ENCODE results near the gene GJA5.
"Not testable (repeated sequence)": the region's sequence is repeated elsewhere in the genome, so short reads cannot be mapped to it uniquely, and the experiment has no call there.

Gene GJA5

DNA sequence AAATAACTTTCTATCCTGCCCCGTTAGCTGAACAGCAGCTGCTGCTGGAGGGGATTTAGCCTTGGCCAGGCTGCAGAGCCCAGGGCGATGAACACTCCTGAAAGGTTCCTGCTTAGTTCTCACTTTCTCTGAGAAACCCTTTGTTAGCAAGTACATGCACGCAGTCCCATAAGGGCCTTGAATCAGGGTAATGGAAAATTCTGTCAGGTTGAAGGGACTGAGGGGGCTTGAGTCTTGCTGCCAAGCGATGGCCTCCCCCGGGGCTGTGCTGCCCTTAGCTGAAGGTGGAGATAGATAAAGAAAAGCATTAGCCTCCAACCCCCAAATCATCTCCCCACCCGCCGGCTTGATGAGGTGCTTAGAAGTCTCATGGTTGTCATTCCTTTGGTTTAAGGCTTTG lies 7.9 kb downstream of the GJA5 start:
- FAIRE-seq (no peak), DNase-seq (ENCODE audit: insufficient read length, low spot score) (no peak)
- TF ChIP-seq POLR2A (IDR thresholded peaks at IDR 0.05; ENCODE audit: low read depth, low read length), result no peak

DNA sequence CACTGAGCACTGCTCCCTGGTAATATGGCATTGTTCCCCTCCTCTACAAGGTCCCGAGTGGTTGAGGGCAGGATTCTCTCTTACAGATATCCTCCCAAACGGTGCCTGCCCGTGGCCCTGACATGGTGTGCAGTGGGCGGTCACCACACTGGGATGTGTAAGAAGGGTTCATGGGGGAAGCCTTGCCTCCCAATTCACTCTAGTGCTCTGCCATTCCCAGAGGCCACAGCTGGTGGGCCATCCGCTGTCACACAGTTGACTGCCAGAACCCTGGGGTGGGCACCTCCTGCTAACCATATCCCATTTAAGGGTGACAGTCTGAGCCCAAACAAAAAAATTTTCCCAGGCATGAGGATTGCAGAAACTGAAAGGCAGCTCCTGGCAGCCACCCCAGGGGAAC lies 9.1 kb downstream of the GJA5 start:
- no peak for TF ChIP-seq POLR2A (IDR thresholded peaks at IDR 0.05; ENCODE audit: low read depth, low read length)
- FAIRE-seq (no peak), DNase-seq (ENCODE audit: insufficient read length, low spot score) (no peak)

DNA sequence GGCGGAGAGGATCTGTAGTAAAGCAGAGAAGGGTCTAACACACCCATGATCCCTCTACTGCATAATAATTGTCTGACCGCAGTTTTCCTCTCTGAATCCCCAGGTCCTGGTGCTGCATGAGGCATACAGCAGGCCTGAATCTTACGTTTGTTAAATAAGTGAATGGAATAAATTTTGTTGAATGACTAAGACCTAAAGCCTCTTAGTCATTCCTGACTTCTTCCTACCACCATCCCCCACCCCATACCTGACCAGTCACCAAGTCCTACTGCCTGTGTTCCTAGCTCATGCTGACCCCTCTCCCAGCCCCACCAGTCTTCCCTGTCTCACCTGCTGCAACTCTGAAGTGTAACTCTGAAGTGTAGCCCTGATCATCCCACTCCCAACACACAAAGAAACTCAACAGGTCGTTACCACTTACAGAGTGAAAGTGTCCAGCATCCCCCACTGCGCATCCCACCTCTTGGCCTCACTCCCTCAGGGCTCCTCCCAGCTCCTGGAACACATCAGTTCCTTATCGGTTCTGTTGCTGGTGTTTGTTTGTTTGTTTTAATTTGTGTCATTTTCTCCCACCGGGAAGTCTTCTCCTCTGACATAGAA lies 9.7 kb downstream of the GJA5 start:
- TF ChIP-seq POLR2A (IDR thresholded peaks at IDR 0.05; ENCODE audit: low read depth, low read length), result no peak
- DNase-seq (ENCODE audit: insufficient read length, low spot score) (no peak), FAIRE-seq (no peak)

DNA sequence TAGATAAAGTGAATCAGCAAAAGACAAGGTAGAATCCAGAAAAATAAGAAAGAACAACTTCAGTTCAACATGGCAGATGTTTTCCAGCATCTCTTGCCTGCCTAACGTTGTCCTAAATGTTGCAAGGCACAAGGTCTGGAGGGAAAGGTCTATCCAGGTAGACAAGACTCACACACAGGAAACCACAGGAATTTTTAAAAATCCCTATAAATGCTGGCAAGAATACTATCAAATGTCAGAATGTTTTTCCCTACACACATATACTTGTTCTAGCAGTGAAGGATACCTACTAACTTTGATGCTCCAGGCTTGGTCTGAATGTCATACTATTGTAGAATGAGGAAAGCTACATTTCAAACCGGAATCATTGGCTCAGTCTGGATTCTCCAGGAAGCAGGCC lies 10.6 kb downstream of the GJA5 start:
- no peak for FAIRE-seq
- no peak for DNase-seq (ENCODE audit: insufficient read length, low spot score)
- no peak for TF ChIP-seq POLR2A (IDR thresholded peaks at IDR 0.05; ENCODE audit: low read depth, low read length)

- DNase-seq (ENCODE audit: insufficient read length, low spot score) (no peak), FAIRE-seq (no peak)
- TF ChIP-seq POLR2A (IDR thresholded peaks at IDR 0.05; ENCODE audit: low read depth, low read length), result no peak
Observed at GRCh38 chr1:147748676-147749350, 11.6 kb downstream of the GJA5 start.

- no peak for FAIRE-seq
- TF ChIP-seq POLR2A (IDR thresholded peaks at IDR 0.05; ENCODE audit: low read depth, low read length), result no peak
- no peak for DNase-seq (ENCODE audit: insufficient read length, low spot score)
Observed at GRCh38 chr1:147747966-147748365, 12.4 kb downstream of the GJA5 start.

- TF ChIP-seq POLR2A (IDR thresholded peaks at IDR 0.05; ENCODE audit: low read depth, low read length), result no peak
- DNase-seq (ENCODE audit: insufficient read length, low spot score), result no peak
- no peak for FAIRE-seq
Observed at GRCh38 chr1:147745271-147745670, 15.1 kb downstream of the GJA5 start.

GRCh38 chr1:147741065-147741464 lies 19.3 kb downstream of the GJA5 start:
- no peak for FAIRE-seq
- DNase-seq (ENCODE audit: insufficient read length, low spot score), result no peak
- no peak for TF ChIP-seq POLR2A (IDR thresholded peaks at IDR 0.05; ENCODE audit: low read depth, low read length)

- FAIRE-seq (no peak), DNase-seq (ENCODE audit: insufficient read length, low spot score) (no peak)
- no peak for TF ChIP-seq POLR2A (IDR thresholded peaks at IDR 0.05; ENCODE audit: low read depth, low read length)
Observed at GRCh38 chr1:147740391-147740790, 20.0 kb downstream of the GJA5 start.

DNA sequence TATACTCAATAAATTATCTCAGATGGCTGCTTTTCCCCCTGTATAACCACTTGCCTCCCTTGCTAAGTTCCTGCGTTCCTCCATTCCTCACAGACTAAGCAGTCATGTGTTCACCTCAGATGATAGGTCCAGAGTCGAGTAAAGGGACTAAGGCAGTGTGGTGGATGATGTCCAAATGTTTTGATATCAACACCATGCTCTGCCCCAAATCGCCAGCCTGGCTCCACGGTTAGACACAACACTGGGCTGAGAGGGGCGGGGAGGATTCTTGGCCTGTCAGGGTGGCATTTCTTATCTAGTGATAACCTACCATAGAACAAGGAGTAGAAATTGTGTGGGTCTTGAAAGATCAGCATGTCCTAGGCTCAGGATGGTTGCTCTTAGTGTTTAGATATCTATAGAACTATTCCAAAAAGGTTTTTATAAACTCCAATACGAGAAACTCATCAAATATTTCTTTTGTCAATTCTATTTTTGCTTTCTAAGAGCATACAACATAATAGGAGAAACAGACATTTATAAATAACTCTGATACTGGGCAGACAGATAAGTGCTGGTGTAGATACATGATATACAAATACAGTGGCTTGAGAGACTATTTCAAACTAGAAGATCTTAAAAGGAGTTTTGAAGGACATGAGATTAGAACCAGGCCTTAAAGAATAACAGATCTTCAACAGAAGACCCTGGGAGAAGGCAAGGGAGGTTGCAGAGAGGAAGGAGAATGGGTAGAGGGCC lies 21.5 kb downstream of the GJA5 start:
- FAIRE-seq (no peak), DNase-seq (ENCODE audit: insufficient read length, low spot score) (no peak)
- TF ChIP-seq POLR2A (IDR thresholded peaks at IDR 0.05; ENCODE audit: low read depth, low read length), result no peak

DNA sequence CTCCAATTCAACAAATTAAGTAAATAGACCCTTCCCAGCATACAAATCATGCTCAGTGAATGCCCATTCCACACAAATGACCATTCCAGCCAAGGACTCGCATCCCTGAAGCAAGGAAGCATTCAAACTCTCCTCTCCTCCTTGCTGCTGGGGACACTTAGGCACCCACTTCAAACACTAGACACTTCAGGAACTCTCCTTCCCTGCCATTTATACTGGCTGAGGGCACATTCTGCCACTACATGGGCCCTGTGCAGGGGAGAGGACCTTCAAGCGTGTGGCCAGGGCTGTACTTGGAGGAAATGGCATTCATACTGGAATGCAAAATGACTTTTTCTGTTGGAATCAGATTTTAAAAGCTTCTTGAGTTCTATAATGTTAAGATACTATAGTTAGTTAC lies 22.3 kb downstream of the GJA5 start:
- FAIRE-seq (no peak), DNase-seq (ENCODE audit: insufficient read length, low spot score) (no peak)
- TF ChIP-seq POLR2A (IDR thresholded peaks at IDR 0.05; ENCODE audit: low read depth, low read length), result no peak

DNA sequence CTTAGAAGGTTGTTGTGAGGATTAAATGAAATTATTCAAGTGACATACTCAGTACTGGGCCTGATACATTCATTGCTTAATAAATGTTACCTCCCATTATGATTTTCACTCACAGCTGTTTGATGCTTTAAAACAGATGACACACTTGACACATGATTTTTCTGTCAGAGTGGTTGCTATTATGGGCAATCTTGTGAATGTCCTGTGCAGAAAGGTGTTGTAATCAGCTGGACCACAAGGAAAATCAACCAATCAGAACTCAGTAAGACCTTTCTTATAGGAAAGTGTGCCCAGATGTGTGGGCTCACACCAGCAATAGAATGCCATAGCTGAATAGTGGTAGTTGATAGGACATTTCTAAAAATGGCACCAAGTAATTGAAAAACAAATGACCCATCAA lies 23.5 kb downstream of the GJA5 start:
- FAIRE-seq (no peak), DNase-seq (ENCODE audit: insufficient read length, low spot score) (no peak)
- no peak for TF ChIP-seq POLR2A (IDR thresholded peaks at IDR 0.05; ENCODE audit: low read depth, low read length)

GRCh38 chr1:147735423-147735822 lies 25.0 kb downstream of the GJA5 start:
- no peak for DNase-seq (ENCODE audit: insufficient read length, low spot score)
- FAIRE-seq, result no peak
- no peak for TF ChIP-seq POLR2A (IDR thresholded peaks at IDR 0.05; ENCODE audit: low read depth, low read length)

DNA sequence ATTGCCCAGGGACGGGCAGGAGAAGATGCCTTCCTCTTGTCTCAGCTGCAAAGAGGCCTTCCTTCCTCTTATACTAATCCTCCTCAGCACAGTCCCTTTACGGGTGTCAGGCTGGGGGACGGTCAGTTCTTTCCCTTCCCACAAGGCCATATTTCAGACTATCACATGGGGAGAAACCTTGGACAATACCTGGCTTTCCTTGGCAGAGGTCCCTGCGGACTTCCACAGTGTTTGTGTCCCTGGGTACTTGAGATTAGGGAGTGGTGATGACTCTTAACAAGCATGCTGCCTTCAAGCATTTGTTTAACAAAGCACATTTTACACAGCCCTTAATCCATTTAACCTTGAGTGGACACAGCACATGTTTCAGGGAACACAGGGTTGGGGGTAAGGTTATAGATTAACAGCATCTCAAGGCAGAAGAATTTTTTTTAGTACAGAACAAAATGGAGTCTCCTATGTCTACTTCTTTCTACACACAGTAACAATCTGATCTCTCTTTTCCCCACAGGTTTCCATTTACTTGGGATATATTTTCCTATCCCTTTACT lies 26.0 kb downstream of the GJA5 start:
- FAIRE-seq; DNase-seq (ENCODE audit: insufficient read length, low spot score): not testable (repeated sequence)

- FAIRE-seq, result no peak
Observed at GRCh38 chr1:147729315-147729714, 31.1 kb downstream of the GJA5 start.

More at GRCh38 chr1:147729315-147729714, 31.1 kb downstream of the GJA5 start:
- TF ChIP-seq POLR2A (IDR thresholded peaks at IDR 0.05; ENCODE audit: low read depth, low read length), result no peak
- no peak for DNase-seq (ENCODE audit: insufficient read length, low spot score)
